Gastrocnemius medialis (tissue), 4 donors: ENCODE data around the gene RRAS2. TPM values are rescaled to one million over a fixed set of nuclear protein-coding genes. Genes with fewer than 3 reads are reported as not detected.
A peak's percentile ranks its signal among the peaks of the same experiment; 100 is the strongest.
"Not testable (repeated sequence)": the region's sequence is repeated elsewhere in the genome, so short reads cannot be mapped to it uniquely, and the experiment has no call there.

Source experiments
- ATAC-seq, 2 donors: fragments of 150-250 bp; one replicate each; pipeline ENCODE4 v1.9.1; 2016
- DNase-seq, 2 donors: peaks; one replicate each; pipeline ENCODE4 v3.0.0-alpha.2; 2019
- H3K27ac ChIP-seq, 4 donors: fragments of 200-600 bp; sonication (generic); 1 replicate in 1 of 4; 2 replicates in 3 of 4; pipeline ENCODE4 v1.5.1; 2016 to 2018; ENCODE audit warnings: mild to moderate bottlenecking in 2 of 4, moderate library complexity in 1 of 4
- H3K27me3 ChIP-seq, 3 donors: fragments of 200-600 bp; sonication (generic) in 2 of 3; 1 replicate in 1 of 3; 2 replicates in 2 of 3; pipeline versions ENCODE4 v1.5.1 to v1.6.0; 2016 to 2019; ENCODE audit warnings: mild to moderate bottlenecking in 1 of 3, moderate library complexity in 1 of 3
- H3K36me3 ChIP-seq, 2 donors: fragments of 200-600 bp; sonication (generic) in 1 of 2; one replicate each; pipeline ENCODE4 v1.5.1; 2017 to 2018
- H3K4me1 ChIP-seq, 2 donors: fragments of 200-600 bp; sonication (generic) in 1 of 2; one replicate each; pipeline ENCODE4 v1.5.1; 2016 to 2017; ENCODE audit warnings: mild to moderate bottlenecking in 2 of 2
- H3K4me3 ChIP-seq, 4 donors: fragments of 200-600 bp; sonication (generic) in 3 of 4; 1 replicate in 1 of 4; 2 replicates in 3 of 4; pipeline ENCODE4 v1.5.1; 2016 to 2019; ENCODE audit warnings: mild to moderate bottlenecking in 2 of 4
- H3K9me3 ChIP-seq, 3 donors: fragments of 200-600 bp; sonication (generic) in 2 of 3; 1 replicate in 1 of 3; 2 replicates in 2 of 3; pipeline ENCODE4 v1.5.1; 2016 to 2019
- CTCF ChIP-seq, 5 experiments: fragments of 450-650 bp in 3 of 5; fragments of 200-600 bp in 2 of 5; sonication (generic) in 2 of 5; IDR thresholded peaks in 4 of 5; conservative IDR thresholded peaks in 1 of 5; 1 replicate in 4 of 5; 2 replicates in 1 of 5; pipeline ENCODE4 v1.5.1; 2016 to 2019; ENCODE audit warnings: antibody characterized with exemption in 5 of 5, mild to moderate bottlenecking in 3 of 5, moderate library complexity in 3 of 5
- POLR2A ChIP-seq, 2 donors: fragments of 450-650 bp; IDR thresholded peaks; one replicate each; pipeline ENCODE4 v1.6.1; 2017; ENCODE audit warnings: antibody characterized with exemption in 2 of 2, mild to moderate bottlenecking in 2 of 2, moderate library complexity in 2 of 2
- in situ Hi-C, 4 donors: fragments of 200-750 bp; cut with MboI; loops; one replicate each; pipeline versions ENCODE4 v1.15.0 to v1.8.0; 2017; ENCODE audit warnings: low sequenced_read_pairs in 4 of 4
- intact Hi-C: fragments of 100-400 bp; cut with DNase I; formaldehyde crosslinking; loops from one replicate; pipeline ENCODE4 v1.15.1; 2023; ENCODE audit warnings: low total_unique reads
- total RNA-seq, 4 donors: library from RNA; depleted of rRNA; stranded (reverse); fragments of >200 nt; gene quantifications; one replicate each; pipeline versions ENCODE4 v1.1.0 to v1.2.3, GENCODE V29; 2016

The RRAS2 gene
- total RNA-seq, 4 donors from 2014 or later = 52.8 to 81.9 (median 59.8) TPM

DNA sequence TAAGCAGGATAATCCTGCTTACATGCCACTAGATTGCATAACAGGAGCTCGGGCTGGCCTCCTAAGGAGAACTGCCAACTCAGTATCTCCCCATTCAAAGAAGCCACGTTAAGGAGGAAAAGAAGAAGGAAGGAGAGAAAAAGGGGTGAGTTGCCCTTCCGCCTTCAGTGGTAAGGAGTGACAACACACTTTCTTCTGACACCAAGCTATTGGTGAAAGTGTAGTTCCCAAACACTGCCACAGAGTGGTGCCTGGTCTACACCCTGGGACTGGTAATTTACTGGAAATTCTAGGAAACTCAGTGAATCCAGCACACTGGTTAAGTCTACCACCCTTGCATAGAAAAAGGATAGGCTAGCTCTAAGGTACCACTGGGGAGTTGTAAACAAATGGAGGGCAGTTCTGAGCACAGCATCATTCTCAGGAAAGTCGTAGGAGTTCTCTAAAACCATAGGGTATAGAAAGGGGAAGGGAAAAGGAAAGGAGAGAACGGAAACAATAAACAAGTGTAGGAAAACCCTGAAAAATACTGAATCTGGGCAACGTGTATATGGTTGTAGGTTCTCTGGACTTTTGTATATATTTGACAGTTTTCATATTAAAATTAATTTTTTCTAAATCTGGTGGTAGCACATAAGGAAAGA is 58.2 kb downstream of the RRAS2 start:
- ATAC-seq (peak; percentile 87 to 88), DNase-seq (peak; percentile 26 to 55)
- Histone ChIP-seq H3K36me3 (no peaks in the 10 kb centered on the region), H3K4me3 (no peak overlapping the region), H3K9me3 (no peaks in the 10 kb centered on the region), H3K27me3 (no peaks in the 10 kb centered on the region), H3K4me1 (peaks cover 26 to 41% of the 10 kb centered on the region in 2 donors), H3K27ac (peak overlapping the region in 1 of 4 donors; percentile 20)
- TF ChIP-seq POLR2A (IDR thresholded peaks at IDR 0.05) (no peak), CTCF (IDR thresholded peaks at IDR 0.05 in 4 of 5, conservative IDR thresholded peaks at IDR 0.05 in 1 of 5) (peak; percentile 59 to 81 (median 77))
- in situ Hi-C loops = loop anchor here in 1 of 4 donors (5.0 kb wide), 1 partner anchor 152 kb away; no protein-coding TSS in a partner anchor
- intact Hi-C loops = loop anchor here (1.0 to 10.0 kb wide), 3 partner anchors 58 to 155 kb away; no protein-coding TSS in a partner anchor

DNA sequence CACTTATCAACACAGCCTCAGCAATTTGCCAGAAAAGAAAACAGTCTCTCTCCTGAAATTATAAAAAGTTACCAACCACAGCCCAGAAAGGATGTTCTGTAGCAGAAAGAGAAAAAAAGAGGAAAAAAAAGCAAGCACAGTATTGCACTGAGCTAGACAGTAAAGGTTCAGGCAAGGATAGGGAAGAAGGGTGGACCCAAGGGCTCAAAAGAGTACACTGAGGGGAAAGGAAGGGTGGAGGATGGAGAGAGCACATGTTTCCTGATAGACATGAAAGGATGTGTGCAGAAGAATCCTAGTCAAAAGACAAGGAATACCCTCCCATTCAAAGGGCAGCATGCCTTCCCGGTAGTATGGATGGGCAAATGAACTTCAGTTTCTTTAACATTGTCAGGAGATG is 59.1 kb downstream of the RRAS2 start:
- no peak for TF ChIP-seq POLR2A (IDR thresholded peaks at IDR 0.05)
- TF ChIP-seq CTCF (IDR thresholded peaks at IDR 0.05 in 4 of 5, conservative IDR thresholded peaks at IDR 0.05 in 1 of 5) = no peak
- no peak overlapping the region for H3K4me3 ChIP-seq
- H3K9me3 ChIP-seq = no peaks in the 10 kb centered on the region
- in situ Hi-C loops = loop anchor here in 3 of 4 donors (5.0 to 10.0 kb wide), 2 partner anchors 152 to 155 kb away; no protein-coding TSS in a partner anchor
- DNase-seq (no peak), ATAC-seq (no peak)
- intact Hi-C loops = loop anchor here (1.0 to 10.0 kb wide), 2 partner anchors 58 to 125 kb away; no protein-coding TSS in a partner anchor
- H3K27ac ChIP-seq = no peak overlapping the region
- H3K36me3 ChIP-seq = no peaks in the 10 kb centered on the region
- H3K27me3 ChIP-seq = no peaks in the 10 kb centered on the region
- H3K4me1 ChIP-seq = peaks cover 21 to 35% of the 10 kb centered on the region in 2 donors

GRCh38 chr11:14290422-14290821 is 68.6 kb downstream of the RRAS2 start:
- TF ChIP-seq POLR2A (IDR thresholded peaks at IDR 0.05) (no peak), CTCF (IDR thresholded peaks at IDR 0.05 in 4 of 5, conservative IDR thresholded peaks at IDR 0.05 in 1 of 5) (no peak)
- Histone ChIP-seq H3K4me1 (no peaks in the 10 kb centered on the region), H3K27me3 (no peaks in the 10 kb centered on the region), H3K36me3 (no peaks in the 10 kb centered on the region), H3K27ac (no peak overlapping the region), H3K9me3 (no peaks in the 10 kb centered on the region), H3K4me3 (no peak overlapping the region)
- intact Hi-C loops (no loop called here), in situ Hi-C loops (loop anchor here in 1 of 4 donors (10.0 kb wide), 1 partner anchor 164 kb away; no protein-coding TSS in a partner anchor)
- no peak for DNase-seq
- ATAC-seq = no peak

DNA sequence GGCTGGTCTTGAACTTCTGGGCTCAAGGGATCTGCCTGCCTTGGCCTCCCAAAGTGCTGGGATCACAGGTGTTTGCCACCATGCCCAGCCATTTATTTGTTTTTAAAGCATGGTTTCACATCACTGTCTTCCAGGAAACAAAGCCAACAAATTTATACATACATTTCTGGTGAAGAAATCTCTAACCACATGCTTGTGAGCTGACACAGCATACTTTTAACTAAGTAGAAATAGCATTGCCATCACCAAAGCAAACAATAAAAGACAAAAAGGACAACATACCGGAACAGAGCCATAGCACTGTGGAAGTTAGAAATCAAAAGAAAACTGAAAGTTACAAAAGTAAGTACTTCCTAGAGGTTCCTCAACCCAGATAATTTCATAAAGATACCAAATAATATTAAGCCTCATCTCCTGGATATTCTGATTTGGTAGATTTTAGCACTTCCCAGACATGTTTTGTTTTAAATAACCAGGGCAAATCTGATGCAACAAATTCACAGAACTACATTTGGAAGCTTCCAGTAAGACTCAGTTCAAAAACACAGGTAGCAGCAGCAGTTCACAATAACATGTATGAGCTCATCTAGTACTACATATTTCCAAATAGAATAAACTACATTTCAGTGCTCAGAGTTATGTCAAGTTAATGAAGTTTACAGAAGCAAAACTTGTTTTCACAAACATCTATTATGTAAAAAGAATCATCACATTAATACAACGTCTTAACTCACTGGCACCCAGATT is 70.6 kb downstream of the RRAS2 start:
- no peaks in the 10 kb centered on the region for H3K4me1 ChIP-seq
- H3K27me3 ChIP-seq = no peaks in the 10 kb centered on the region
- H3K4me3 ChIP-seq = no peak overlapping the region
- H3K36me3 ChIP-seq = no peaks in the 10 kb centered on the region
- ATAC-seq = no peak
- H3K9me3 ChIP-seq = no peaks in the 10 kb centered on the region
- no peak for TF ChIP-seq POLR2A (IDR thresholded peaks at IDR 0.05)
- TF ChIP-seq CTCF (IDR thresholded peaks at IDR 0.05 in 4 of 5, conservative IDR thresholded peaks at IDR 0.05 in 1 of 5) = no peak
- in situ Hi-C loops = loop anchor here in 1 of 4 donors (5.0 kb wide), 1 partner anchor 164 kb away; no protein-coding TSS in a partner anchor
- H3K27ac ChIP-seq = no peak overlapping the region
- intact Hi-C loops = no loop called here
- no peak for DNase-seq

DNA sequence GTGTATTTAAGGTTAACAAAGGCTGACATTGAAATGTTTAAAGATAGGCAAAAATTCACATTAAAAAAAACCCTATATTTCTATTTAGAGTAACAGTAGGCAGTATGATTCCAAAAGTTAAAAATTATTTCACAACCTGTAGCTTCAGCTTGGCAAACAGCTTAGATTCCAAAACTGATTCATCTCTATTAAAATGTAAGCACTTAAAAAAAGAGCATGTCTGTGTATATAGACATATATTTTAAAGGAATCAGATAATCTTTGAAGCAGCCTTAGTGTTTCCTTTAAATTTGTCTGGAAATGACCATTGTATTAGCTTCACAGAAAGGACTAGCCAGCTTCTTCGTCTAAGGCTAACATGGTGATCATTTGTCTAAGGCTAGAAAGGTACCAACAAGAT is 80.1 kb downstream of the RRAS2 start:
- intact Hi-C loops, H3K9me3 ChIP-seq, in situ Hi-C loops, H3K27ac ChIP-seq, H3K4me1 ChIP-seq, H3K36me3 ChIP-seq, H3K4me3 ChIP-seq, ATAC-seq, DNase-seq, H3K27me3 ChIP-seq: not testable (repeated sequence)
